HG02981 (cell line): ENCODE measurements around the gene RFC5.
"Not testable (repeated sequence)": the region's sequence is repeated elsewhere in the genome, so short reads cannot be mapped to it uniquely, and the experiment has no call there.

Source experiments
- ATAC-seq: cut with Tn5 transposase; IDR thresholded peaks from one replicate; pipeline ENCODE4 v1.9.1; 2021; ENCODE audit warnings: mild to moderate bottlenecking, moderate library complexity; ENCODE audit not compliant: unreplicated experiment

The RFC5 gene

GRCh38 chr12:118015306-118015705 lies 1.2 kb upstream of the RFC5 start:
- ATAC-seq = no peak

- ATAC-seq = no peak
Measured at GRCh38 chr12:118015944-118016343, 559 bp upstream of the RFC5 start.

DNA sequence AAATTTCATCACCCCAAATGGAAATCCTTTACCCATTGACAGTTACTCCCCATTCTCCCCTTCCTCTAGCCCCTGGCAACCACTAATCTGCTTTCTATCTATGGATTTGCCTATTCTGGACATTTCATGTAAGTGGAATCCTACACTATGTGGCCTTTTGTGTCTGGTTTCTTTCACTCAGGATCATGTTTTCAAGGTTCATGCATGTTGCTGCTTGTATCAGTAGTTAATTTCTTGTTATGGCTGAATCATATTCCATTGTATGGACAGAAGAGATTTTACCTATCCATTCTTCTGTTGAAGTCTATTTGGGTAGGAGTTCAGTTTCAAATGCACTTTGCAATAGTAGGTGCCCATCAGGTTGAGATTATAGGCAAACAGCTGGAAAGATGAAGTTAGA lies 1.4 kb downstream of the RFC5 start:
- no peak for ATAC-seq

GRCh38 chr12:118020036-118020435 lies 3.5 kb downstream of the RFC5 start:
- no peak for ATAC-seq

DNA sequence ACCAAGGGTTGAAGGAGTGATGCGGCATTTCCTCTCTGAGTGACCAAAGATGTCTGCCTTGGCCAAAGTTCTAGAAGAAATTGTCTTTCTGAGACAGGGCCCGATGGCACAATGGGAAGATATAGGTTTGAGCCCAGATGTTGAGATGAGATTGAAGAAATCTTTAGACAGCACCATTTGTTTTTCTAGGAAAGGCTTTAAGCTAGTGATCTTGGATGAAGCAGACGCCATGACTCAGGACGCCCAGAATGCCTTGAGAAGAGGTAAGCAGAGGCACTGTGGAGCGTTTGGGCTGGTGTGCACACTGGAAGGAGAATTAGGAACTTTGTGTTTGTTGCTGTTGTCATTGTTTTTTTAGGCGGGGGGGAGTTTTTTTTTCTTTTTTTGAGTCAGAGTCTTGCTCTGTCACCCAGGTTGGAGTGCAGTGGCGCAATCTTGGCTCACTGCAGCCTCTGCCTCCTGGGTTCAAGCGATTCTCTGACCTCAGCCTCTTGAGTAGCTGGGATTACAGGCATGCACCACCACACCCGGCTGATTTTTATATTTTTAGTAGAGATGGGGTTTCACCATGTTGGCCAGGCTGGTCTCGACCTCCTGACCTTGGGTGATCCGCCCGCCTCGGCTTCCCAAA lies 5.7 kb downstream of the RFC5 start:
- ATAC-seq = not testable (repeated sequence)

DNA sequence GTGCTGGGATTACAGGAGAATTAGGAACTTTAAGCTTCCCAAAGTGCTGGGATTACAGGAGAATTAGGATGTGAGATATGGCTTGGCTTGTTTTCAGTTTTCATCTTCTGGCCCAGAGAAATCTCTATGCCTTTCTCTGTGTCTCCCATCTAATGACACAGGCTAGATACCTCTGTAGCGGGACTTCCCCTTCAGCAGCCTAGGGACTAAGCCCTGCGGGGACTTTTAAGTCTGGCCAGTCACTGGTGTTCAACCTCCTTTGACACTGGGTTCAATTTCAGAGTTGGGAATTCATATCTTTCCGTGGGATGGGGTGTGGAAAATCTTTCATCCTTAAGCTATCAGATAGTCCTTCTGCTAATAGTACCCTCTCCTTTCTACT lies 6.2 kb downstream of the RFC5 start:
- ATAC-seq = no peak

- ATAC-seq = no peak
Measured at GRCh38 chr12:118023301-118023860, 6.9 kb downstream of the RFC5 start.

GRCh38 chr12:118025168-118025567 lies 8.7 kb downstream of the RFC5 start:
- no peak for ATAC-seq

GRCh38 chr12:118029166-118029565 lies 12.7 kb downstream of the RFC5 start:
- ATAC-seq = no peak

GRCh38 chr12:118032188-118032587 lies 15.7 kb downstream of the RFC5 start:
- no peak for ATAC-seq

DNA sequence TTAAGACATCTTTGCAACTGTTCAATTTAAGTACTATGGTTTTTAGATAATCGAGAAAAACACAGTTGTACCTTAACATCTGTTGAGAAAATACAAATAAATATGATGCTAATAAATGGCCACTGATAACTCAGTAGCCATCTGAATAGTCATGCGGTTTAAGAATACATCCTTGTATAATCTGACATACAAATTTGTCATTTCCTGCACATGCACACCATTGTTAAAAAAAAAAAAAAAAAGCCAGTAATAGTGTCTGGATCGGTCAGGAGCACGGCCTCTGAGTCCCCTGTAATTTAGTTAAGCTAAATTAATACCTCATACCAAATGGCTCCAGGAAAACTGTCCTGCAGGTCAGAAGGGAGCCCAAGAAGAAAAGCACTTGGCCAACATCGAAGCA lies 16.8 kb downstream of the RFC5 start:
- ATAC-seq = no peak

GRCh38 chr12:118033902-118034301 lies 17.4 kb downstream of the RFC5 start:
- ATAC-seq = no peak

DNA sequence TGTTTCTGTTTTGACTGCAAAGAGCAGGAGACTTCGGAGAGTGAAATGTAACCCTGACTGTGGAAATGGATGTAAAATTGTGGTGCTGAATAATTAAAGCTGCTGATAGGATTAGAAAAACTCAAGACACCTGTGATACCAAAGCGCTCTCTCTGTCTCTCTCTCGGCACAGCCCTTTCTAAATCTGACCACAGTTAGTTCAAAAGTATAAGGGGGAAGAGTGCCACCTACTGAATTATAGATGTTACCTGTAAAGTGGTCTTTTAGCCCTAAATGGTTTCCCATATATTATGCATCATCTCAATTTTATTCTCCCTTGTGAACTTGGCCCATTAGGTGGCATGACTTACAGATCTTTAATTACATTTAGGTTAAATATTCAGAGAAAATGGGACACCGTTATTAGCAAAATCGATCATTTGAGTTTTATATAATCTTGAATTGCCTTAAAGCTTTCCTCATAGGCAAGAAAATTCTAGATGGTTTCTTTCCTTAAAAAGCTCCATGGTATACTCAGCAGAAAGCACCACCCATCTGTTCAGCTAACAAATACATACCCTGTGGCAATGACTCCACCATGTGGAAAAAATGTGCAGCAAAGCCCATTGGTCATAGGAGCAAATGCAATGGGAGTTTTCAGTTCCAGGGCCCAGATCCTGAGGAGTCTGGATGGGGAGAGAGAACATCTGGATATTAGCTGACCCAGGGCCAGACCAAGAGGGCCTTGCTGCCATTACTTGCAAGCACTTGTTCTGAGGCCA lies 18.1 kb downstream of the RFC5 start:
- no peak for ATAC-seq

GRCh38 chr12:118035190-118036041 lies 18.9 kb downstream of the RFC5 start:
- peak; percentile 83 for ATAC-seq

DNA sequence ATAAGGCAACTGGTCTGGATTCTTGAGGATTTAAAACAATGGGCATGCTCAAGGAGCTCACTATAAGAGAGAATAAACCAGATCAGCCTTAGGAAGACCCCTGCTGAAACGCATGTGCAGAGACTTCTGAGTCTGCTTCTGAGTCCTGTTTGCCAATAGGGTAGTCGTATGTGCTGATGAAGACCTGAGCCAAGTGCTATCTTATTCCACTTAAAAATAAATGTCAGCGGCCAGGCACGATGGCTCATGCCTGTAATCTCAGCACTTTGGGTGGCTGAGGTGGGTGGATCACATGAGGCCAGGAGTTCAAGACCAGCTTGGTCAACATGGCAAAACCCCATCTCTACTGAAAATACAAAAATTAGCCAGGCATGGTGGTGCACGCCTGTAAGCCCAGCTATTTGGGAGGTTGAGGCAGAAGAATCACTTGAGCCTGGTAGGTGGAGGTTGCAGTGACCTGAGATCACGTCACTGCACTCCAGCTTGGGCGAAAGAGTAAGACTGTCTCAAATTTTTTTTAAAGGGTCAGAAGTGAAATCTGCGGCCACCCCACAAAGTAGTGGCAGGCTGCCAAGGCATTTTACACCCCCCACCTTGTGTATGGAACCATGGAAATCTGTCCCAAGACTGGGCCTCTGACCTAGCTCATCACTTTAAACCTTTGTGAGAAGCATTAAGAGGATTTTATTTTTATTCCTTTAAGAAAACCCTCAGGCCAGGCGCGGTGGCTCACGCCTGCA lies 20.3 kb downstream of the RFC5 start:
- ATAC-seq = no peak

DNA sequence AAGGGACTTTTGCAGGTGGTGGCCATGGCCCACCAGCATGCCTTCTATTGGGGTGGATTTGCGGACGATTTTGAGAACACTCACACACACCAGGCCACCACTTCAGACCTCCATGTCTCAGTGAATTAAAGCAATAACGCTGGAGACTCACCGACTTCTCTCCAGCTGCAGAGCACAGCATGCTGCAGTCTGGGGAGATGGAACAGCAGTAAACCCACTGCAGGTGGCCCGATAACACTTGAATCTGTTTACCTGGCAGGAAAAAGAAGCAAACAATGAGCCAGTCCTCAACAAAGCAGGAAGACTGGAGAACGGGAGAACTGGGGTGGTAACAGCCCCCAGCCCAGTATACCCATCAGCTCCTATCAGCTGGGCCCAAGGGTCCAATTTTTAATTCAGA lies 21.6 kb downstream of the RFC5 start:
- no peak for ATAC-seq

DNA sequence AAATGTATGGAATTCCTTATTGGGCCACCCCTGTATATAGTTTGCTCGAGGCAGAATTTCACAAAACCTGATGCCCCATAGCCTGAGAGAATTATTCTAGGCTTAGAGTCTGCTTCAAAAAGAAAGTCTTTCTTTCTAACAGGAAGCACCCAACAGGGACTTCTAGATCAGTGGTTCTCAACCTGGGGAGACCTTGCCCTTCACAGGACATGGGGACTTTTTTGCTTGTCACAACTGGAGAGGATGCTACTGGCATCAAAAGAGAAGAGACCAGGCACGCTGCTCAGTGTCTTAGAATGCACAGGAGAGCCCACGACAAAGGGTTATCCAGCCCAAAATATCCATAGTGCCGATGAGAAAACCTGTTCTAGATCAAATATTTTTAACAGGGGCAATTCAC lies 25.6 kb downstream of the RFC5 start:
- ATAC-seq = no peak

DNA sequence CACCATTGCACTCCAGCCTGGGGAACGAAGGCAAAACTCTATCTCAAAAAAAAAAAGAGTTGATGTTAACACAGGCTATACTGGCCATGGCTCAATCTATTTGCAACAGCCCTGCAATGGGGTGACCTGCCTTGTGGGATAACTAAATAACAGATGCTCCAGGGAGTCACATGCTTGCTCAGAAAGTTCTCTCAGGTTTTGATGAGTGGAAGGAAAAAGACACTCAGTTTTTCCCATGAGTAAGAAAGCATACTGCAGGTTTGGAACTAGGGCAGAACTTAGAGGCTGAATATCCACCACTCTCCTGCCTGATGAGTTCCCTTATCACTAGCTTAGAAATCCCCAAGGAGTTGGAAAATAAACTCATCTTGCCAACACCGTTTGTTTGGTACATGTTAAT lies 27.6 kb downstream of the RFC5 start:
- no peak for ATAC-seq

GRCh38 chr12:118044577-118044976 lies 28.1 kb downstream of the RFC5 start:
- ATAC-seq = no peak

DNA sequence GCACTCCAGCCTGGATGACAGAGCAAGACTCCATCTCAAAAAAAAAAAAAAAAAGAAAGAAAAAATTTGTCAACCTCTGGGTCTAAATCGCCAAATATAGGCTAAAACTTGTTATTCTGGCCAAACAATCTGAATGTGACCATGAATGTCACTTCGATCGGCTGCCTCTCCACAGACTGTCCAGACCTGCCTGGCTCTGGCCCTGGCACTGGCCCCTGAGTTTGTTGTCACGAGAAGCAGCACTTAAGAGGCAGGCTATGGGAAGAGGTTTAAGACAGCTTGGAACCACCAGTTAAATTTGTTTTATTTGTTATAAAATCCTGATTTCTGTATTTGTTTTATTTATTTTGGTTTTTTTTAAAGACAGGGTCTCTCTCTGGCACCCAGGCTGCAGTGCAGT lies 29.9 kb downstream of the RFC5 start:
- ATAC-seq = no peak
